G401 (cell line): Measurements from ENCODE around the gene DIO3. TPM values are rescaled to one million over a fixed set of nuclear protein-coding genes. Genes with fewer than 3 reads are reported as not detected.

Source experiments
- DNase-seq: peaks from one replicate; pipeline ENCODE4 v3.0.0-alpha.2; 2015; ENCODE audit warnings: low spot score
- in situ Hi-C: cut with HindIII; loops from 2 replicates; pipeline ENCODE4 v1.10.0; 2016; ENCODE audit warnings: low sequenced_read_pairs, mixed read lengths
- total RNA-seq: library from RNA; depleted of rRNA; stranded (reverse); fragments of >200 nt; shearing (Covaris generic); gene quantifications from 2 replicates; pipeline ENCODE4 v1.2.3, GENCODE V29; 2014; rRNA removed

Gene DIO3
- total RNA-seq, result not detected in 2 replicates

DNA sequence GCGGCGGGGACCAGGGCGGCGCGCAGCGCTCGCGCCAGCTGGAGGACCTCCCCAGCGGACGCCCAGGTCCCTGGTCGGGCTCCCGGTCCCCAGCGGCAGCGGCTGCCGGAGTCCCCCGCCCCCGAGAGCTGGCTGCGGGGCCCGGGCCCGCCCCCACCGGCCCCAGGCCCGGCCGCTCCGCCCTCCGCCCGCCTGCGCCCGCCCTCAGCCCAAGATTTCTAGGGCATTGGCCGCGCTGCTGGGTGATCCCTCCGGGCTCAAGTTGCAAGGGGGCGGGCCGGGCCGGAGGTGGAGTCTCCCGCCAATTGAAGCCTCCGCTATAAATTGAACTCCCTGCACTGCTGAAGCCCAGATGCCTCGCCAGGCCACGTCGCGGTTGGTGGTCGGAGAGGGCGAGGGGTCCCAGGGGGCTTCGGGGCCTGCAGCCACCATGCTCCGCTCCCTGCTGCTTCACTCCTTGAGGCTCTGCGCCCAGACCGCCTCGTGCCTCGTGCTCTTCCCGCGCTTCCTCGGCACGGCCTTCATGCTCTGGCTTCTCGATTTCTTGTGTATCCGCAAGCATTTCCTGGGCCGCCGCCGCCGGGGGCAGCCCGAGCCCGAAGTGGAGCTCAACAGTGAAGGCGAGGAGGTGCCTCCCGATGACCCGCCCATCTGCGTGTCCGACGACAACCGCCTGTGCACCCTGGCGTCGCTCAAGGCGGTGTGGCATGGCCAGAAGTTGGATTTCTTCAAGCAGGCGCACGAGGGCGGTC lies at the start of gene DIO3:
Gene DIO3, plus strand, starts transcription at position 351 of the 752 bp plus-strand sequence.
- no peak for DNase-seq
- in situ Hi-C loops, result no loop called here

DNA sequence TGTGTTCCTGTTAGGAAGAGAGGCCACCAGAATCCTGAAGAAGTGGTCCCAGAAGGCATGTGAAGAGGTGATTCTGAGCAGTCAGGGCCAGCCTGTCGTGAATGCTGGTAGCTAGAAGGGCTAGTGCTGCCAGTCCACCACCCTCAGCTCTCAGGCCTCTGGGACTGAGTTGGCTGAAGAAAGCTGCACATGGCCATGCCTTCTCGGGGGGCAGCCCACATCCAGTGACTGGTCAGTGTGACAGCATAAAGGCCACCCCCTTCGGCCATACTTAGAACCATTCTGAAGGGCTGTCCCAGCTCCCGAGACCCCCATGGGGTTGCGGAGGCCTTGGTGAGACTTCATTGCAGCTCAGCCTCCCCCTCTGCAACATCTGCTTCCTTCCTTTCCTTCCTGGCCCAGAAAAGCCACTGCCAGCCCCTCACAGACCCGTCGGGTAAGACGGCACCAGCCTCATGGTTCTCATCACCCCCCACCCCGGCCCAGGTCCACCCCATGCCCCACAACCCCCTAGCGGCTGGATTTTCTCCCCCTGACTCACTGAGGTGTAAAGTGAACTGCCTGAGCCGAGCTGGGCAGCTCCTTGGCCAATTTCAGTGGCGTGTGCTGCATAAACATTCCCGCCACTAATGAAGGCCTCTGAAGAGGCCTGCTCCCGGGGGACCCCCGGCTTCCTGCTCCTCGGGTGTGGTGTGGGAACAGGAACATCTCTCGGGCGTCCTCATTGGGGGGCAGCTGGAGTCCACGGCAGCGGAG lies 49.5 kb upstream of the DIO3 start:
- DNase-seq, result no peak
- in situ Hi-C loops, result no loop called here

DNA sequence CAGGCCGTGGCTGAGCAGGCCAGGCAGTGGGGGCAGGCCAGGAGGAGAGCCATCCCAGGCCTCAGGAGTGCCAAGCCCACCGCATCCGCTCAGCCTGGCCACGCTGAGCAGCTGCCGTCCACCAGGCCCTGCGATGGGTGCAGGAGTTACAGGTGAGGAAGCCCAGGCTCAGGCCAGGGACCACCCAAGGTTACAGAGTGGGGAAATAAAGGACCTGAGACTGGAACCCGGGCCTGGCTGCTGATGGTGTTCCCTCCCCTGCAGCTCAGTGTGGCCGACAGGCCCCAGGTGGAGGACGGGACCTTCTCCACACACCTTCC lies 49.0 kb upstream of the DIO3 start:
- in situ Hi-C loops, result no loop called here
- no peak for DNase-seq

DNA sequence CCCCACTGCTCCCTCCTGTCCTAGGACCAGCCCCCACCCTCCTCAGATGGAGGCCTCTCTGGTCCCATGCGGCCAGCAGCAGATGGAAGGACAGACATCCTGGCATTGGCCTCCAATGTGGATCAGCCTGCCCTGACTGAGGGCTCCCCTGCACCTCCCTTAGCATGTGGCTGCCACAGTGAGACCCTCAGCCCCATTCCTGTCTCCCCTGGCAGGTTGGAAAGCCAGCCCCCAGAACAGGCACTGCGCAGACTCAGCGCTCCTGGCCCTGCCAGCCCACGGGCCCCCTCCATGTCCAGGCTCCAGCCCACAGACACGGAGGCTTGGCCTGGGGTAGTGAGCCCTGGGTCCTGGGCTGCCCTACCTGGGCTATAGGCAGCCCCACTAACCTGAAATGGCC lies 47.2 kb upstream of the DIO3 start:
- no peak for DNase-seq
- in situ Hi-C loops, result no loop called here

DNA sequence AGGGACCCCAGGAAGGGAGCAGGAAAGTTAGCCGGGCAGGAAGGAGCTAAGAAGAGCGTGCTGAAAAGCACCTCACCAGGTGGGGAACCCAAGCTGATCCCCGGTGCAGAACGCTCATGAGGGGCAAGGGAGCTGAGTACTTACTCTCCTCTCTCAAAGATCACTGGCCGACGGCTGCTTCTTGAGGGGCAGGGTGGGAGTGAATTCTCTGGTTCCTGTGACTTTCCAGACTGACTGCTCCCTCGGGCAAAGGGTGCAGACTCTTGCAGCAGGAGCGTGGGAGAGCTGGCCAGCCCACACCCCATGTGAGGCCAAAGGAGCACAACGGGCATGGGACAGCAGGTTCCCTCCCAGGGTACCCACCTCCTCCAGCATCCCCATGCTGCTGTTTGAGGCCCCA lies 44.9 kb upstream of the DIO3 start:
- in situ Hi-C loops, result no loop called here
- DNase-seq, result no peak

DNA sequence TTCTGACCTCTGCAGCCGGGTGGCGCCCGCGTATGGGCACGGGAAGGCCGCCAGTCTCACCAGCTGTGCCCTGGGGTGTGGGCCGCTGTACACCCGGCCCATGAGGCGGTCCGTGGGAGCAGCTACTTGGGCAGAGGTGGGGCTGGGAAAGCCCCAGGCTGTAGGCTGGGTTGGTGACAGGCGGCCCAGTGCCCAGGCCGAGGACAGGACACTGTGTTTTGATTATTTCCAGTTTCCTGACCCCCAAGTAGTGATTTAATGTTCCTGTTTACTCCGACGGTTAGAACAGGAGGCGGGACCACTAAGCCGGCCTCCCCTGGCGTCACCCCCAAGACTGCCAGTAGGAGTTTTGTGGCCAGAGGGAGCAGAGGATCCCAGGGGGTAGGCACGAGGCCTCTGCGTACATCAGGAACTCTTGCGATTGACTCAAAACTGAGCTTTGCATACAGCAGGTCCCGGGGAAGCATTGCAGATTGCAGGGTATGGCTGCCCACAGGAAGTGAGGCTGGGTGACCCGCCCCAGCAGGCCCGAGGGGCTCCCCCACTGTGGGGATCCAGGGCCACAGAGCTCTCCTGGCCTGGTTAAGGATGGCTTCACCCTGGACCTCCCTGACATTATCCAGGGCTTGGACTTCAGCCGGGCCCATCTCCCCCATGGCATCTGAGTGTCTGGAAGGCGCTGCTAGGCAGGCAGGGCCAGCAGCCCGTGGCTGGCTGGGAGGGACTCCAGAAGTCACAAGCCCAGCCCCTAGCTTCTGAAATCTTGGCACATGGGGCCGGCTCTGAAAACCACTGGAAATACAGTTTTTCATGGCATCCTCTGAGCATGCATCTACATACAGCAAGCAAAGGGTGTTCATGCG lies 42.5 kb upstream of the DIO3 start:
- in situ Hi-C loops, result no loop called here
- no peak for DNase-seq

DNA sequence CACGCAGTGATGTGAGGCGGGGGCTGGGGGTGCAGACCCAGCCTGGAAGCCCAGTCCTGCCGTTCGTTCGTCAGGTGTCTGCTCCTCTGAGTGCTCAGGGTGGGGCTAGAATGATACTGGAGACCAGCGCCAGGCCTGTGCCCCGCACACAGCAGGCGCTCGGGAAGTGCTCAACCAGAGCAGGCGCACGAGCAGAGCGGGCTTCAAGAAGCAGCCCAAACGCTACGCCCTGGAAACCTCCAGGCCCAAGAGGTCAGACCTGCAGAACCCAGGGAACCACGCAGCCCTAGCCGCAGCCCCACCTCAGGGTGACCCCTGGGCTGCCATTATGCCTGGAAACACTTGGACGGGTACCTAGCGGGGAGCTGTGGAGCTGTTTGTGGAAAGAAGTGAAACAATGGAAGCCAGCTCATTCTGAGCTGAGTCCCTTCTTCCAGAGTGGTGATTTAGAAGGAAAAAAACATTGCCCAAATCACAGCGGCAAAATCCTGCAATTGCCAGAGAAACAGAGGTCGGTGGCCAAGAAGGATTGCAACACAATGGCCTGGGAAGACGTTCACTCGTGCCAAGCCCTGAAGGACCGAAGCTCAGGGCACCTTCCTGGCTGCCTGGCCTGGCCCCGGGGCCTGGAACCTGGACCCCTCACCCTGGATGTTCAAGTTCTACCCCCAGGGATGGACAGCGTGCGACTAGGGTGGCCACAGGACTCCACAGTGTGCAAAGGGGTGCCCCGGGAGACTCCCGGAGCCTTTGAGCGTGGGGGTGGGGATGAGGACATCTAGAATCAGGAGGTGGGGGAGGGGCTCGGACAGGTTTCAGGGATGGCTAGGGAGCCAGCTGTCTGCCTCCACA lies 40.4 kb upstream of the DIO3 start:
- no peak for DNase-seq
- in situ Hi-C loops, result no loop called here

DNA sequence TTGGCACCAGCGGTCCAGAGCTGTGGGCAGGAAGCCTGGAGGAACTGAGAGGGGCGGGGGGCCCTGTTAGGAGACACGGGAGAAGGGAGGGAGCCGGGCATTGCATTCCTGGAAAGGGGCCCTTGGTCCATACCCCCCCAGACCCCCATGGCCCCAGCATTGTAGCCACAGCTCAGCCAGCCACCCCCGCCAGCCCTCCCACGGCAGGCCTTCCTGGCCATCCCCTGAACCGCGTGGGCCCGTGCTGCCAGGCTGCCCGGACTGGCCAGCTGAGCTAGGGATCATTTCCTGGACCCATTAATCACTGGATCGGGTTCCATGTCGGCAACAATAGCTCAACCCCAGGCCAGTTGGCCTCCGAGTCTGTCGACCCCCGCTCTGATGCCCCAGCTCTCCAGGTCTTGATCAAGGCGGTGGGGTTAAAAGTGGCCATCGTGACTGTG lies 39.8 kb upstream of the DIO3 start:
- no peak for DNase-seq
- in situ Hi-C loops, result no loop called here

DNA sequence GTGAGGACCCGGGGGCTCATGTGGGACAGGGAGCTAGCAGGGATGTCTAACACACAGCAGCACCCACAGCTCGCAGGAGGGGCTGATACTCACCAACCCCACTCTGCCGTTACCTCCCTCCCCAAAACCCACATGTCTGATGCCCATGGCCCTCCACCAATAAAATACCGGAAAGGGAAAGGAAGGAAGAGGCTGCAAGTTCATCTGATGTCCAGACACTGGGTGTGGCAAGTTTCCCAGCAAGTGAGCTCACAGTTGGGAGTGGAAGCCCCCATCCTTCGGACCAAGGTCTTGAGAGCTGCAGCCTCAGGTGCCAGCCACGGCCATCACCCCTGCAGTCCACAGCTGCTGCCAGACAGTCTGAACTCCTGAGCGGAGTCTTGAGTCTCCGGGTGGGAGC lies 39.3 kb upstream of the DIO3 start:
- in situ Hi-C loops, result no loop called here

DNA sequence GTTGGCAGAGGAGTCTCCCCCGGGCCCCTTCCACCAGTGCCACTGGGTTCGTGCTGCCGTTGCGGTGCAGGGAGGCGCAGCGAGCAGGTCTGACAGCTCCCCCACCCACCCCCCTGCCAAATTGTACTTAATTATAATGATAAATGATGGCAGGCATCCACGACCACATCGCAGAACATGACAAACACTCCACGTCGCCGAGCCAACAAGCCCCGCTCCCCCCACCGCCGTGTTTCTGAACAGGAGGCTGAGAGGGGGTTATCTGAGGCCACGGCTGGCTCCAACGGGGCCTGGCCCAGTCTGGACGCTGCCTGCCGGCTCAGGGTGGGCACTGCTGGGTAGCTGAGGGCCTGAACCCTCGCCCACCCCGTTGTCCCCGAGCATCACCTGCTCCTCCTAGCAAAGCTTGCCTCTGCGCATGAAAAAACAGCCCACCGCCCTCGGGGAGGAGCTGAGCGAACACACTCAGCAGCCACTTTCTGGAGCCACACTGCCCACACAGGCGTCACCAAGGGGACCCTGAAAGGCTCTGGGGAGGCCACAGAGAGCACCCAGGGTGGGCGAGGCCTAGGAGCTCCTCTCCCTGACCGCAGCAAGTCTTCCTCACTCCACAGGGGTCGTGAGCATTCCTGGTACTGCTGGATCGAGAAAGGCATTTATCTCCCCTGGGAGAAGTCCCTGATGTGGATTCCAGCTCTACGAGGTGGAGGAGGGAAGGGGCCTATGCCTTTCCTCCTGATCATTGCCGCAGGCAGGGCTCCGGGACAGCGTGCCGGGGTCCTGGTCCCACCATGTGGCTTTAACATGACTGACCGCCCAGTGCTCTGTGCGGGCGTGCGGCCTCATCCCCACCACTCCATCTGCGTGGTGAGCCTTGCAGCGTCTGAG lies 35.4 kb upstream of the DIO3 start:
- no peak for DNase-seq
- in situ Hi-C loops, result no loop called here

More for the DNA sequence above, 39.3 kb upstream of the DIO3 start:
- no peak for DNase-seq

DNA sequence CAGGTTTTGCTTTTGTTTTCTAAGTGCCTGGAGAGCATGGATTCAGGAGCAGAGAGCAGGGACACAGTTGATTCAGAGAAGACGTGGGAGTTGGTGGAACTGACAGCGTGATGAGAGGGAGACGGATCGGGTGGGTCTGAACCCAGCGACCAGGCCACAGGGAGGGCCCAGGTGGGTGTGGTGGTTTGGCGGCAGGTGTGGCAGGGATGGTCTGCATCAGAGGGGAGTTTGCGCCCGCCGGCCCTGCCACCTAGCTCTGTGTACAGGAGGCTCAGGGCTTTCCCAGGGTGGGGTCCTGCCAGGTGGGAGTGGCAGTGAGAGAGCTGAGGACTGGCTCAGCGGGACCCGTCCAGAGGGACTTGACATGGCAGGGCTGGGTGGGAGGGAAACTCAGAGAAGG lies 33.3 kb upstream of the DIO3 start:
- in situ Hi-C loops, result no loop called here
- DNase-seq, result no peak

DNA sequence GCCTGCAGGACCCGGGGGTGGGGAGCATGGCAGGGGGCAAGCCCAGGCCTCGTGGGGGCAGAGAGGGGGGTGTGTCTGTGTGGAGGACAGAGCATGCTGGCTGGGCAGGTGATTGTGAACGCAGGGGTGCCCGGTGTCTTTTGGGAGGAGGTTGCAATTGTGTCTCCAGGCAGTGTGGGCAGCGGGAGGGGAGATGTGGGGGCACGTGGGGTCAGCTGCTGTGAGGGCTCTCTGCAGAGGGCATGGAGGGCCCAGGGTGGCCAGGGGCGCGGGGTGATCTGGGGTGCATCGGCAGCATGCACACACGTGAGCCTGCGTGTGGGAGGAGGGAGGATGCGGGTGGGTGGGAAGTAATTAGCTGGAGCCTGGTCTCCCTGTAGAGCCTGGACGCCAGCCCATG lies 32.2 kb upstream of the DIO3 start:
- in situ Hi-C loops, result no loop called here
- DNase-seq, result no peak

DNA sequence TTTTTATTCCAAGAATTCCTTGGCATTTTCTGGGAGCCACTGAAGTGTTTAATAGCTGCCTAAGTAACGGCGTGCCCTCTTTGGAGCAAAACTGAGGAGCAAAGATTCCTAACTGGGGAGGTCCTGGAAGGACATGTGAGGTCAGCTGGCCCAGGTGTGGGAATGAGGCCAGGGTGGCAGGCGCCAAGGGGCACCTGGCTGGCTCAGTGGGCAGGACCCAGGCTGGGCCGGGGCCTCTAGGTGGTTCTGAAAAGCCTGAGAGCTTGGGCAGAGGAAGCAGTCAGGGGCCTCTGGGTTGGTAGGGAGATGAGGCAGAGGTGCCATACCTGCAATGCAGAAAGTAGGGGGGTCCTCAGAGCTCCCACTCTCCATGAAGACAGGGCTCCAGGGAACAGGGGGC lies 27.1 kb upstream of the DIO3 start:
- in situ Hi-C loops, result no loop called here
- DNase-seq, result no peak

DNA sequence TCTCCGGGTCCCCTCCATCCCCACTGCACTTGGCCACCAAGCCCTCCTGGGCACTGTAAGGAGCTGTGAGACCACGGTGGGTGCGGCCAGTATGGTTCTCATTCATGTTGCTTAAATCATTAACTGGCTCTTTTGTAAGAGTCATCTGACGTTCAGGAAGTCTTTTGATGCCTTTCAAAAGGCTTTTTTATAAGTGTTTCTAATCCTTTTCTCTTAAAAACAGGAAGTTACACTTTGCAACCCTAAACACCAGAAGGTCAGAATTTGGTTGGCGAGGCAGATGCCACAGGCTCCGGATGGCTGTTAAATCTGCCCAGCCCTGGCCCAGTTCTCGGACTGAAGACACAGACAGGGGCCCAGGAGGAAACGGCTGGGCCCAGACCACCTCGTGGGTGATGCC lies 26.1 kb upstream of the DIO3 start:
- DNase-seq, result no peak

DNA sequence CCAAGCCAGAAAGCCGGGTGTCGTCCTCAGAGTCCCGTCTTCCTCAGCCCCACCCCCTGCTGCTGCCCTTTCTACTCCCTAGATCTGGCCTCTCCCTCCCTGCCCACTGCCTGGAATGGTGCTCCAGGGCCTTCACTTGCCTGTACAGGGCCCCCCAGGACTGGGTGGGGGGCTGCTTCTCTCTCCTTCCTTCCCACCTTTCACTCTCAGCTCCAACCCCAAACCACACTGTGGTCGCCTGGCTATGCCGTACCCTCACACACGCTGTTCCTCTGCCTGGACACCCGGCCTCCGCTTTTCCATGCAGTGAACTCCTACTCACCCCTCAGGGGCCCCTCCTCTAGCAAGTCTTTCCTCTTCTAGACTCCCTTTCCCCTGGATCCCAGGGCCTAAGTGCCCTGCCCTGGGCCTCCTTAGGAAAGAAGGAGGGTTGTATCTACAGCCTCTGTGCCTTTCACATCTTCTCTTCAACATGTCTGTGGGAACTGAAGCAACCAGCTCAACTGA lies 25.5 kb upstream of the DIO3 start:
- DNase-seq, result no peak
- in situ Hi-C loops, result no loop called here

More for the DNA sequence above, 26.1 kb upstream of the DIO3 start:
- in situ Hi-C loops, result no loop called here

DNA sequence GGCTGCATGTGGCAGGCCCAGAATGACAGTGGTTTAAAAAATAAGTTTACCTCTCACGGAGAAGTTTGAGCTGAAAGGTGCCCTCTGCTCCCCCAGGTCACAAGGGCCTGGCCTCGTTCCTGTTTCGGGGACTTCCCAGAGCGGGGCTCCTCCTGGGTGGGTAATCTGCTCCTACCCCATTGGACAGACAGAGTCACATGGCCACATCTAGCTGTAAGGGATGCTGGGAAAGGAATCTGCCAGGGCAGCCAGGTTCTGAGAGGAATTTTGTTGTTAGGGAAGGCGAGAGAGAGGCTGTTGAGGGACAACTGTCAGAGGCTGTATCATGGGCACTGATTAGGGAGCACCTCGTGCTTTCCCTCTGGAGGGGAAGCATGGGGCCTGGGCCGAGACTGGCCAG lies 24.0 kb upstream of the DIO3 start:
- in situ Hi-C loops, result no loop called here
- no peak for DNase-seq

DNA sequence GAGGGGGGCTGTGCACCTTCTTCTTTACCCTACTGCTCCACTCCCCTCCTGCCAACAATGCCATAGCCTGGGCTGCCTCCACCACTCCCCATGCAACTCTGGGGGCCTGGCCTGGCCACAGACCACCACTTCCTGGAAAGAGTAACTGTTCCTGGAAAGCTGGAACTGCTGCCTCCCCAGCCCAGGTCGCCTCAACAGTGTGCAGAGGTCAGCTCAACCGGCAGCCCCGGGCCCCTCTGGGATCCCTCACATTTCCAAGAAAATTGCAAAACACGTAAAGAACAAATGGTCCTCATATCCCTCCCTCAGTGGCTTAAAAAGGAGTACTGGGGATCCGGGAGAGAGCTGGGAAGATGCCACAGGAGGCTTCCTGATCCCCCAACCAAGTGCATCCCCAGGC lies 22.4 kb upstream of the DIO3 start:
- in situ Hi-C loops, result no loop called here
- no peak for DNase-seq

DNA sequence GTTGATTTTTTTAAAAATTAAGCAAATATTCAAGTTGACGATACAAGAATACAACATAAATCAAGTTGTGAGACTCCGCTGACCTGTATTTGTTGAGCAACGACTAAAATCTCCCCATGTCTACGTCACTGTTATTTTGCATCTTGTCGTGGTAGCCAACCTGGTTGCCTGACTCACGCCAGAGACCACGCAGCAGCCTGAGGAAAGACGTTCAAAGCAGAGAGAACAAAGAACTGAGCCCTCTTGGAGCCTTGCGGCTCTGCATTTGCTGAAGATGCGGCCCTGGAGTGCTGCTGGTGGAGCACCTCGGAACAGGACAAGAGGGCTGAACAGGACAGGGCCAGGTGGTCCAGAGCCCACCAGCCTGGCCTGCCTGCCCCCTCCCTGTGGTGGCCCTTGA lies 21.4 kb upstream of the DIO3 start:
- in situ Hi-C loops, result no loop called here

More for the DNA sequence above, 21.4 kb upstream of the DIO3 start:
- no peak for DNase-seq
